ENCODE data around the gene FLNB.
A peak's percentile ranks its signal among the peaks of the same experiment; 100 is the strongest.

FLNB gene

DNA sequence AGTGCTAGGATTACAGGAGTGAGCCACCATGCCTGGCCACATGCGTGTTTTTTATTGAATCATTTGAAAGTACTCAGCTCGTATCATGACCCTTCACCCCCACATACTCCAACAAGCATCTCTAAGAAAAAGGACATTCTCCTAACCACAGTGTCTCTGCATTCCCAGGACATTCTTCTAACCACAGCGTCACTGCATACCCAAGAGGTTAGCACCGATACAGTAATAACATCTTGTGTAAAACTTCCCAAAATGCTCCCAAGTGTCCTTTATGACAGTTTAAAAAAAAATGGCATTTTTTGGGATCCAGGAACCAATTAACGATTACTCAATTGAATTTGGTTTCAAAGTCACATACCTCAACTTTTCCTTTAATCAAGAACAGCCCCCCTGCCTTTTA lies 39.6 kb downstream of the FLNB start:
- TF ChIP-seq ZNF8 (CRISPR knock-in tag; IDR thresholded peaks at IDR 0.05) (no peak), SNAI2 (CRISPR knock-in tag; IDR thresholded peaks at IDR 0.05) (no peak), ZNF565 (CRISPR knock-in tag; conservative IDR thresholded peaks at IDR 0.05; ENCODE audit: low read depth) (no peak), RARB (CRISPR knock-in tag; IDR thresholded peaks at IDR 0.05) (no peak), ARNTL (CRISPR knock-in tag; IDR thresholded peaks at IDR 0.05; ENCODE audit: borderline replicate concordance, low read depth) (no peak), PPARA (CRISPR knock-in tag; IDR thresholded peaks at IDR 0.05; ENCODE audit: borderline replicate concordance) (no peak), ZC3H10 (CRISPR knock-in tag; IDR thresholded peaks at IDR 0.05) (no peak), TCF4 (CRISPR knock-in tag; IDR thresholded peaks at IDR 0.05; ENCODE audit: borderline replicate concordance) (no peak), OSR1 (CRISPR knock-in tag; IDR thresholded peaks at IDR 0.05) (no peak), TOX (CRISPR knock-in tag; IDR thresholded peaks at IDR 0.05; ENCODE audit: borderline replicate concordance) (no peak)
- TF ChIP-seq, protein P1, sequence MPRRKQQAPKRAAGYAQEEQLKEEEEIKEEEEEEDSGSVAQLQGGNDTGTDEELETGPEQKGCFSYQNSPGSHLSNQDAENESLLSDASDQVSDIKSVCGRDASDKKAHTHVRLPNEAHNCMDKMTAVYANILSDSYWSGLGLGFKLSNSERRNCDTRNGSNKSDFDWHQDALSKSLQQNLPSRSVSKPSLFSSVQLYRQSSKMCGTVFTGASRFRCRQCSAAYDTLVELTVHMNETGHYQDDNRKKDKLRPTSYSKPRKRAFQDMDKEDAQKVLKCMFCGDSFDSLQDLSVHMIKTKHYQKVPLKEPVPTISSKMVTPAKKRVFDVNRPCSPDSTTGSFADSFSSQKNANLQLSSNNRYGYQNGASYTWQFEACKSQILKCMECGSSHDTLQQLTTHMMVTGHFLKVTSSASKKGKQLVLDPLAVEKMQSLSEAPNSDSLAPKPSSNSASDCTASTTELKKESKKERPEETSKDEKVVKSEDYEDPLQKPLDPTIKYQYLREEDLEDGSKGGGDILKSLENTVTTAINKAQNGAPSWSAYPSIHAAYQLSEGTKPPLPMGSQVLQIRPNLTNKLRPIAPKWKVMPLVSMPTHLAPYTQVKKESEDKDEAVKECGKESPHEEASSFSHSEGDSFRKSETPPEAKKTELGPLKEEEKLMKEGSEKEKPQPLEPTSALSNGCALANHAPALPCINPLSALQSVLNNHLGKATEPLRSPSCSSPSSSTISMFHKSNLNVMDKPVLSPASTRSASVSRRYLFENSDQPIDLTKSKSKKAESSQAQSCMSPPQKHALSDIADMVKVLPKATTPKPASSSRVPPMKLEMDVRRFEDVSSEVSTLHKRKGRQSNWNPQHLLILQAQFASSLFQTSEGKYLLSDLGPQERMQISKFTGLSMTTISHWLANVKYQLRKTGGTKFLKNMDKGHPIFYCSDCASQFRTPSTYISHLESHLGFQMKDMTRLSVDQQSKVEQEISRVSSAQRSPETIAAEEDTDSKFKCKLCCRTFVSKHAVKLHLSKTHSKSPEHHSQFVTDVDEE (CRISPR knock-in tag; IDR thresholded peaks at IDR 0.05) = no peak
- TF ChIP-seq, protein P2, sequence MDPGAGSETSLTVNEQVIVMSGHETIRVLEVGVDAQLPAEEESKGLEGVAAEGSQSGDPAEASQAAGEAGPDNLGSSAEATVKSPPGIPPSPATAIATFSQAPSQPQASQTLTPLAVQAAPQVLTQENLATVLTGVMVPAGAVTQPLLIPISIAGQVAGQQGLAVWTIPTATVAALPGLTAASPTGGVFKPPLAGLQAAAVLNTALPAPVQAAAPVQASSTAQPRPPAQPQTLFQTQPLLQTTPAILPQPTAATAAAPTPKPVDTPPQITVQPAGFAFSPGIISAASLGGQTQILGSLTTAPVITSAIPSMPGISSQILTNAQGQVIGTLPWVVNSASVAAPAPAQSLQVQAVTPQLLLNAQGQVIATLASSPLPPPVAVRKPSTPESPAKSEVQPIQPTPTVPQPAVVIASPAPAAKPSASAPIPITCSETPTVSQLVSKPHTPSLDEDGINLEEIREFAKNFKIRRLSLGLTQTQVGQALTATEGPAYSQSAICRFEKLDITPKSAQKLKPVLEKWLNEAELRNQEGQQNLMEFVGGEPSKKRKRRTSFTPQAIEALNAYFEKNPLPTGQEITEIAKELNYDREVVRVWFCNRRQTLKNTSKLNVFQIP (CRISPR knock-in tag; IDR thresholded peaks at IDR 0.05; ENCODE audit: borderline replicate concordance, low read depth) = no peak
- TF ChIP-seq, protein P3, sequence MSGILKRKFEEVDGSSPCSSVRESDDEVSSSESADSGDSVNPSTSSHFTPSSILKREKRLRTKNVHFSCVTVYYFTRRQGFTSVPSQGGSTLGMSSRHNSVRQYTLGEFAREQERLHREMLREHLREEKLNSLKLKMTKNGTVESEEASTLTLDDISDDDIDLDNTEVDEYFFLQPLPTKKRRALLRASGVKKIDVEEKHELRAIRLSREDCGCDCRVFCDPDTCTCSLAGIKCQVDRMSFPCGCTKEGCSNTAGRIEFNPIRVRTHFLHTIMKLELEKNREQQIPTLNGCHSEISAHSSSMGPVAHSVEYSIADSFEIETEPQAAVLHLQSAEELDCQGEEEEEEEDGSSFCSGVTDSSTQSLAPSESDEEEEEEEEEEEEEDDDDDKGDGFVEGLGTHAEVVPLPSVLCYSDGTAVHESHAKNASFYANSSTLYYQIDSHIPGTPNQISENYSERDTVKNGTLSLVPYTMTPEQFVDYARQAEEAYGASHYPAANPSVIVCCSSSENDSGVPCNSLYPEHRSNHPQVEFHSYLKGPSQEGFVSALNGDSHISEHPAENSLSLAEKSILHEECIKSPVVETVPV (CRISPR knock-in tag; IDR thresholded peaks at IDR 0.05) = no peak
- TF ChIP-seq, protein P4, sequence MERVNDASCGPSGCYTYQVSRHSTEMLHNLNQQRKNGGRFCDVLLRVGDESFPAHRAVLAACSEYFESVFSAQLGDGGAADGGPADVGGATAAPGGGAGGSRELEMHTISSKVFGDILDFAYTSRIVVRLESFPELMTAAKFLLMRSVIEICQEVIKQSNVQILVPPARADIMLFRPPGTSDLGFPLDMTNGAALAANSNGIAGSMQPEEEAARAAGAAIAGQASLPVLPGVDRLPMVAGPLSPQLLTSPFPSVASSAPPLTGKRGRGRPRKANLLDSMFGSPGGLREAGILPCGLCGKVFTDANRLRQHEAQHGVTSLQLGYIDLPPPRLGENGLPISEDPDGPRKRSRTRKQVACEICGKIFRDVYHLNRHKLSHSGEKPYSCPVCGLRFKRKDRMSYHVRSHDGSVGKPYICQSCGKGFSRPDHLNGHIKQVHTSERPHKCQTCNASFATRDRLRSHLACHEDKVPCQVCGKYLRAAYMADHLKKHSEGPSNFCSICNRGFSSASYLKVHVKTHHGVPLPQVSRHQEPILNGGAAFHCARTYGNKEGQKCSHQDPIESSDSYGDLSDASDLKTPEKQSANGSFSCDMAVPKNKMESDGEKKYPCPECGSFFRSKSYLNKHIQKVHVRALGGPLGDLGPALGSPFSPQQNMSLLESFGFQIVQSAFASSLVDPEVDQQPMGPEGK (CRISPR knock-in tag; IDR thresholded peaks at IDR 0.05; ENCODE audit: borderline replicate concordance) = no peak
- peak; percentile 59 for ATAC-seq

DNA sequence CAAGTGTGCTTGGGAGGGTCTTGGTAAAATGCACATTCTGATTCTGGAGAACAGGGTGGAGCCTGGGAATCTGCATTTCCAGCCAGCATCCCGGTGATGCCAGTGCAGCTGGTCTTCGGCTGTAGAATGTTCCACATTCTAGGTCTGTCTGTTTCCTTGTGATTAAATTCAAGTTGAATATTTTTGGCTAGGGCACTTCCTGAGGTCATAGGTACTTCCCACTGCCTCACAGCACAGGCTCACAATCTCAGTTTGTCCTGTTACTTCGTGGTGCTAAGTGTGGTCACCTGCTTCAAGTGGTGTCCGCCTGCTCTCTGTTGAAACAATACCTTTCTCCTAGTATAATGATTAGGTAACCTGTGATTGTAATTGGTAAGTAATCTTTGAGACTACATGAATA lies 40.1 kb downstream of the FLNB start:
- peak; percentile 2; the same call in 2 of the 3 replicates for ATAC-seq
- no peak for TF ChIP-seq ZC3H10 (CRISPR knock-in tag; IDR thresholded peaks at IDR 0.05)

GRCh38 chr3:58049143-58049785 lies 41.0 kb downstream of the FLNB start:
- peak; percentile 46 for ATAC-seq
- TF ChIP-seq ISL1 (CRISPR knock-in tag; IDR thresholded peaks at IDR 0.05) (0 out of 2 replicates have a peak, but pooled peaks have one; percentile 17), ESRRG (CRISPR knock-in tag; IDR thresholded peaks at IDR 0.05) (no peak), CREB5 (CRISPR knock-in tag; IDR thresholded peaks at IDR 0.05; ENCODE audit: low read depth) (peak; percentile 84), SNAI2 (CRISPR knock-in tag; IDR thresholded peaks at IDR 0.05) (peak; percentile 9; the same call in 1 of the 2 replicates)
- TF ChIP-seq, protein P2 (CRISPR knock-in tag; IDR thresholded peaks at IDR 0.05; ENCODE audit: borderline replicate concordance, low read depth) = no peak

Measured in SK-N-SH treated with all-trans-retinoic acid at 6 μM for 48 hours (cell line).